IMR-90 (cell line): Measurements from ENCODE around the gene RARB. TPM values are rescaled to one million over a fixed set of nuclear protein-coding genes. Genes with fewer than 3 reads are reported as not detected.

ENCODE experiments used
- ATAC-seq: fragments of 200-7000 bp; cut with Tn5 transposase; 2 replicates; pipeline ENCODE4 v1.9.1; 2020; ENCODE audit warnings: low read depth, mild to moderate bottlenecking, moderate library complexity
- BruUV-seq: library from RNA; stranded (reverse); fragments of 400-500 nt; replicated peaks from 2 replicates; lab custom pipeline; 2021; lab: Mats Ljungman, UMichigan
- CTCF ChIA-PET: fragments of 300-600 bp; formaldehyde crosslinking; extraction: SDS; loops from one replicate; lab custom pipeline; 2021; ENCODE audit warnings: antibody characterized with exemption; lab: Yijun Ruan, JAX
- POLR2A ChIA-PET: fragments of 300-600 bp; sonication (Branson Sonifier 250); formaldehyde crosslinking; loops from one replicate; lab custom pipeline; 2022; ENCODE audit warnings: antibody characterized with exemption; ENCODE audit not compliant: unreplicated experiment; lab: Charles Lee
- DNase-seq: peaks from one replicate; pipeline ENCODE4 v3.0.0; 2013
- H2AFZ ChIP-seq: replicated peaks from 2 replicates; pipeline ENCODE3; 2013; ENCODE audit warnings: low read length, mild to moderate bottlenecking; ENCODE audit not compliant: poor library complexity
- H2AK5ac ChIP-seq: 2 replicates; pipeline ENCODE4 v1.6.1; 2013; ENCODE audit warnings: low read depth, low read length, inconsistent platforms
- H2AK9ac ChIP-seq: replicated peaks from 2 replicates; pipeline ENCODE3; 2013; ENCODE audit warnings: mild to moderate bottlenecking, low read depth, low read length, moderate library complexity; ENCODE audit not compliant: poor library complexity
- H2BK120ac ChIP-seq: 2 replicates; pipeline ENCODE4 v1.6.1; 2013; ENCODE audit warnings: low read depth, low read length, inconsistent platforms
- H2BK15ac ChIP-seq: 3 replicates; pipeline ENCODE4 v1.6.1; 2013; ENCODE audit warnings: low read depth, low read length, inconsistent platforms
- H2BK20ac ChIP-seq: 2 replicates; pipeline ENCODE4 v1.6.1; 2013; ENCODE audit warnings: low read depth, mild to moderate bottlenecking, inconsistent platforms, low read length, moderate library complexity
- H2BK5ac ChIP-seq: 2 replicates; pipeline ENCODE4 v1.6.1; 2013; ENCODE audit warnings: mild to moderate bottlenecking, low read depth, low read length, inconsistent platforms; ENCODE audit not compliant: poor library complexity, severe bottlenecking
- H3K14ac ChIP-seq: replicated peaks from 2 replicates; pipeline ENCODE4 v1.6.1; 2013; ENCODE audit warnings: low read depth, low read length, inconsistent platforms
- H3K18ac ChIP-seq: 2 replicates; pipeline ENCODE4 v1.6.1; 2013; ENCODE audit warnings: low read depth, low read length, control low read depth
- H3K23ac ChIP-seq: 2 replicates; pipeline ENCODE4 v1.6.1; 2013; ENCODE audit warnings: low read depth, low read length, inconsistent platforms
- H3K27ac ChIP-seq: 2 replicates; pipeline ENCODE4 v1.5.1; 2013; ENCODE audit warnings: mild to moderate bottlenecking, control low read depth, low read length; ENCODE audit not compliant: insufficient read depth
- H3K27me3 ChIP-seq: 2 replicates; pipeline ENCODE4 v1.6.1; 2013; ENCODE audit warnings: low read length; ENCODE audit not compliant: control insufficient read depth, insufficient read depth
- H3K36me3 ChIP-seq: 2 replicates; pipeline ENCODE4 v1.6.1; 2013; ENCODE audit warnings: low read length, mixed read lengths; ENCODE audit not compliant: control insufficient read depth, insufficient read depth
- H3K4ac ChIP-seq: 2 replicates; pipeline ENCODE4 v1.6.1; 2013; ENCODE audit warnings: low read depth, low read length, inconsistent platforms
- H3K4me1 ChIP-seq: 2 replicates; pipeline ENCODE4 v1.6.1; 2013; ENCODE audit warnings: low read length, mixed read lengths; ENCODE audit not compliant: control insufficient read depth, insufficient read depth
- H3K4me2 ChIP-seq: 2 replicates; pipeline ENCODE4 v1.6.1; 2013; ENCODE audit warnings: low read depth, mild to moderate bottlenecking, control low read depth, low read length, moderate library complexity
- H3K4me3 ChIP-seq: 2 replicates; pipeline ENCODE4 v1.5.1; 2013; ENCODE audit warnings: low read depth, mild to moderate bottlenecking, control low read depth, low read length, moderate library complexity; ENCODE audit not compliant: insufficient read depth
- H3K56ac ChIP-seq: 2 replicates; pipeline ENCODE4 v1.6.1; 2013; ENCODE audit warnings: low read length, inconsistent platforms; ENCODE audit not compliant: insufficient read depth; ENCODE audit errors: extremely low read depth
- H3K79me1 ChIP-seq, 2 experiments: 2 replicates each; pipeline ENCODE4 v1.6.1; 2013; ENCODE audit warnings: low read length in 2 of 2, inconsistent platforms in 1 of 2, low read depth in 1 of 2
- H3K9ac ChIP-seq: 2 replicates; pipeline ENCODE4 v1.6.1; 2013; ENCODE audit warnings: low read depth, low read length, control low read depth
- H3K9me1 ChIP-seq: 2 replicates; pipeline ENCODE4 v1.6.1; 2013; ENCODE audit warnings: low read length, inconsistent platforms; ENCODE audit not compliant: insufficient read depth
- H3K9me3 ChIP-seq: 2 replicates; pipeline ENCODE4 v1.6.1; 2013; ENCODE audit warnings: low read length; ENCODE audit not compliant: control insufficient read depth, insufficient read depth
- H4K20me1 ChIP-seq: 2 replicates; pipeline ENCODE4 v1.6.1; 2013; ENCODE audit warnings: low read length, inconsistent platforms; ENCODE audit not compliant: insufficient read depth
- H4K5ac ChIP-seq: 2 replicates; pipeline ENCODE4 v1.6.1; 2013; ENCODE audit warnings: mild to moderate bottlenecking, low read depth, low read length, control low read depth
- H4K8ac ChIP-seq, 2 experiments: 2 replicates each; pipeline ENCODE4 v1.6.1; 2013; ENCODE audit warnings: low read depth in 2 of 2, low read length in 2 of 2, control low read depth in 1 of 2, inconsistent platforms in 1 of 2
- H4K91ac ChIP-seq: 2 replicates; pipeline ENCODE4 v1.6.1; 2013; ENCODE audit warnings: low read depth, low read length, inconsistent platforms; ENCODE audit not compliant: insufficient read depth
- CHD1 ChIP-seq: IDR thresholded peaks from 2 replicates; pipeline ENCODE4 v1.6.1; 2012; ENCODE audit warnings: low read depth, low read length, improper control_type of control experiment
- FOS ChIP-seq: fragments of 150-350 bp; IDR thresholded peaks from 2 replicates; pipeline ENCODE4 v1.6.1; 2016; ENCODE audit warnings: low read depth, low read length
- MAFK ChIP-seq: IDR thresholded peaks from 2 replicates; pipeline ENCODE4 v1.6.1; 2012; ENCODE audit warnings: low read depth, low read length, improper control_type of control experiment
- MAZ ChIP-seq: IDR thresholded peaks from 2 replicates; pipeline ENCODE4 v1.6.1; 2012; ENCODE audit warnings: low read depth, mild to moderate bottlenecking, low read length, improper control_type of control experiment, moderate library complexity, borderline replicate concordance
- NFE2L2 ChIP-seq: fragments of 150-350 bp; IDR thresholded peaks from 2 replicates; pipeline ENCODE4 v1.6.1; 2016; ENCODE audit warnings: low read depth, mild to moderate bottlenecking, low read length
- RFX5 ChIP-seq: IDR thresholded peaks from 2 replicates; pipeline ENCODE4 v1.8.0; 2012; ENCODE audit warnings: low read depth, mild to moderate bottlenecking, low read length, moderate library complexity
- WGBS, 2 experiments: methylation state at CpG; one replicate each; pipeline versions ENCODE4 v1.1.5 to v1.1.7; 2013; ENCODE audit warnings: missing lambda C conversion rate in 2 of 2; ENCODE audit not compliant: insufficient read length in 1 of 2; ENCODE audit errors: extremely low coverage in 2 of 2; 5-methylcytosine and 5-hydroxymethylcytosine counted together
- dilution Hi-C: fragments of 300-500 bp; cut with HindIII; formaldehyde crosslinking; loops from one replicate; pipeline ENCODE4 v1.14.3; 2018; ENCODE audit warnings: low sequenced_read_pairs; ENCODE audit not compliant: unreplicated experiment
- in situ Hi-C: fragments of 300-500 bp; cut with MboI; formaldehyde crosslinking; loops from 3 replicates; pipeline ENCODE4 v1.14.3; 2019; ENCODE audit warnings: low sequenced_read_pairs, inconsistent platforms, mixed read lengths
- intact Hi-C: fragments of 100-400 bp; cut with micrococcal nuclease; formaldehyde crosslinking; loops from 2 replicates; pipeline ENCODE4 v1.10.0; 2022
- polyA plus RNA-seq, 3 experiments: library from polyadenylated mRNA; depleted of rRNA; stranded (reverse); fragments of >200 nt; gene quantifications; 2 replicates each; pipeline ENCODE4 v1.2.3, GENCODE V29; 2012; ENCODE audit warnings: low replicate concordance in 1 of 3
- total RNA-seq: library from RNA; depleted of rRNA; stranded (reverse); fragments of >200 nt; gene quantifications from 2 replicates; pipeline ENCODE4 v1.2.3, GENCODE V29; 2012
- TF ChIP-seq, protein P1 (sequence below): fragments of 150-350 bp; IDR thresholded peaks from 2 replicates; pipeline ENCODE4 v1.6.1; 2017; ENCODE audit warnings: mild to moderate bottlenecking, antibody characterized with exemption, low read length, low read depth
- TF ChIP-seq, protein P2 (sequence below): fragments of 150-350 bp; IDR thresholded peaks from 2 replicates; pipeline ENCODE4 v1.6.1; 2016; ENCODE audit warnings: low read depth, mild to moderate bottlenecking, low read length, moderate library complexity, borderline replicate concordance

RARB gene
- total and polyA plus RNA-seq, 2 of the 4 experiments (the other 2 are of a cell fraction), result 0.53 to 1.4 TPM

DNA sequence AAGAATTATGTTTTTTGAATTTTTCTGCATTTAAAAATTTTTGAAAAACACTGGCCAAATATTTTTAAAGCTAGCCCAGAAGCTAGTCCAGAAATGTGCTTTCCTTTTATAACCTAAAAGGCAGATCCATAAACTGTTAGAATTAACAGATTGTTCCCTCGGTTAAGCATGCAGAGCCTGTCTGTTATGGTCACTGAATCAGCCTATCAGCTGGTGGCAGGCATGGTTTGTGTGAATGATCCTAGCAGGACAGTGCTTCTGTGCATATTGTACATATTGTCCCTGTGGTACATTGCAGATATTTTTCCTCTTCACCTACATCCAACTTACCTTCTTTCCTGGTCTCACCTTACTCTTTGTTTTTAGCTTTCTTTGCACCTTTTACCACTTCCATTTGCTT, 53.3 kb downstream of the RARB start:
- intact Hi-C loops (no loop called here), in situ Hi-C loops (no loop called here)
- no peak overlapping the region for H3K4ac ChIP-seq

More for the DNA sequence above, 53.3 kb downstream of the RARB start:
- H4K5ac ChIP-seq, result no peak overlapping the region
- H4K91ac ChIP-seq, result no peak overlapping the region
- no peaks in the 10 kb centered on the region for H4K20me1 ChIP-seq
- H3K79me1 ChIP-seq, result no peaks in the 10 kb centered on the region
- POLR2A ChIA-PET, result no interaction called here
- H3K56ac ChIP-seq, result no peak overlapping the region
- no CpG with 5 or more reads among the region's 1 CpG for WGBS, 2 experiments
- H3K4me2 ChIP-seq, result no peak overlapping the region
- no peak overlapping the region for H3K23ac ChIP-seq
- CTCF ChIA-PET, result no interaction called here
- no TSS peak for BruUV-seq
- dilution Hi-C loops, result no loop called here
- no peak overlapping the region for H2AFZ ChIP-seq
- ATAC-seq (no peak), DNase-seq (no peak)
- H2AK9ac ChIP-seq, result no peak overlapping the region
- no peak overlapping the region for H3K4me3 ChIP-seq
- no peak overlapping the region for H2BK20ac ChIP-seq
- no peak overlapping the region for H3K27ac ChIP-seq
- H3K9me1 ChIP-seq, result no peaks in the 10 kb centered on the region
- H3K9me3 ChIP-seq, result no peaks in the 10 kb centered on the region
- H3K4me1 ChIP-seq, result no peaks in the 10 kb centered on the region
- TF ChIP-seq CHD1, result no peak
- TF ChIP-seq FOS, result no peak
- no peak for TF ChIP-seq MAZ
- TF ChIP-seq RFX5, result no peak
- no peak for TF ChIP-seq NFE2L2
- TF ChIP-seq, protein P1, sequence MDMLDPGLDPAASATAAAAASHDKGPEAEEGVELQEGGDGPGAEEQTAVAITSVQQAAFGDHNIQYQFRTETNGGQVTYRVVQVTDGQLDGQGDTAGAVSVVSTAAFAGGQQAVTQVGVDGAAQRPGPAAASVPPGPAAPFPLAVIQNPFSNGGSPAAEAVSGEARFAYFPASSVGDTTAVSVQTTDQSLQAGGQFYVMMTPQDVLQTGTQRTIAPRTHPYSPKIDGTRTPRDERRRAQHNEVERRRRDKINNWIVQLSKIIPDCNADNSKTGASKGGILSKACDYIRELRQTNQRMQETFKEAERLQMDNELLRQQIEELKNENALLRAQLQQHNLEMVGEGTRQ, result no peak
- TF ChIP-seq, protein P2, sequence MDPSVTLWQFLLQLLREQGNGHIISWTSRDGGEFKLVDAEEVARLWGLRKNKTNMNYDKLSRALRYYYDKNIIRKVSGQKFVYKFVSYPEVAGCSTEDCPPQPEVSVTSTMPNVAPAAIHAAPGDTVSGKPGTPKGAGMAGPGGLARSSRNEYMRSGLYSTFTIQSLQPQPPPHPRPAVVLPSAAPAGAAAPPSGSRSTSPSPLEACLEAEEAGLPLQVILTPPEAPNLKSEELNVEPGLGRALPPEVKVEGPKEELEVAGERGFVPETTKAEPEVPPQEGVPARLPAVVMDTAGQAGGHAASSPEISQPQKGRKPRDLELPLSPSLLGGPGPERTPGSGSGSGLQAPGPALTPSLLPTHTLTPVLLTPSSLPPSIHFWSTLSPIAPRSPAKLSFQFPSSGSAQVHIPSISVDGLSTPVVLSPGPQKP, result no peak
- no peak for TF ChIP-seq MAFK
- H3K14ac ChIP-seq, result no peak overlapping the region
- H2BK120ac ChIP-seq, result no peak overlapping the region
- H2AK5ac ChIP-seq, result no peak overlapping the region
- no peaks in the 10 kb centered on the region for H3K36me3 ChIP-seq
- H4K8ac ChIP-seq, result no peak overlapping the region
- no peaks in the 10 kb centered on the region for H3K27me3 ChIP-seq
- H3K9ac ChIP-seq, result no peak overlapping the region
- no peak overlapping the region for H3K18ac ChIP-seq
- no peak overlapping the region for H2BK15ac ChIP-seq
- H2BK5ac ChIP-seq, result no peak overlapping the region
